Ishikawa (cell line): ENCODE measurements around the gene POLA2.

Source experiments
- CEBPB ChIP-seq: IDR thresholded peaks from 2 replicates; pipeline ENCODE4 v1.6.1; 2012
- CREB1 ChIP-seq: IDR thresholded peaks from 2 replicates; pipeline ENCODE4 v1.6.1; 2012; ENCODE audit warnings: low read depth
- EGR1 ChIP-seq: IDR thresholded peaks from 2 replicates; pipeline ENCODE4 v1.6.1; 2012
- EP300 ChIP-seq: IDR thresholded peaks from 2 replicates; pipeline ENCODE4 v1.6.1; 2012; ENCODE audit warnings: borderline replicate concordance
- FOXM1 ChIP-seq: IDR thresholded peaks from 2 replicates; pipeline ENCODE4 v1.6.1; 2012; ENCODE audit warnings: low read depth, borderline replicate concordance
- MAX ChIP-seq: IDR thresholded peaks from 2 replicates; pipeline ENCODE4 v1.6.1; 2012
- NFIC ChIP-seq: IDR thresholded peaks from 2 replicates; pipeline ENCODE4 v1.6.1; 2012
- RAD21 ChIP-seq: IDR thresholded peaks from 2 replicates; pipeline ENCODE4 v1.6.1; 2012; ENCODE audit warnings: low read depth
- REST ChIP-seq: IDR thresholded peaks from 2 replicates; pipeline ENCODE4 v1.6.1; 2012; ENCODE audit warnings: low read depth, mild to moderate bottlenecking
- TAF1 ChIP-seq: IDR thresholded peaks from 2 replicates; pipeline ENCODE4 v1.6.1; 2012; ENCODE audit warnings: low read depth, mild to moderate bottlenecking
- TCF12 ChIP-seq: IDR thresholded peaks from 2 replicates; pipeline ENCODE4 v1.6.1; 2012; ENCODE audit warnings: low read depth
- TEAD4 ChIP-seq: IDR thresholded peaks from 2 replicates; pipeline ENCODE4 v1.6.1; 2012
- USF1 ChIP-seq: IDR thresholded peaks from 2 replicates; pipeline ENCODE4 v1.6.1; 2012
- YY1 ChIP-seq: IDR thresholded peaks from 2 replicates; pipeline ENCODE4 v1.6.1; 2012; ENCODE audit warnings: low read depth
- ZBTB7A ChIP-seq: IDR thresholded peaks from 2 replicates; pipeline ENCODE4 v1.6.1; 2012; ENCODE audit warnings: low read depth

POLA2 gene

GRCh38 chr11:65305501-65306268, 43.9 kb downstream of the POLA2 start:
- TF ChIP-seq EP300: no peak

GRCh38 chr11:65307298-65308229, 45.8 kb downstream of the POLA2 start:
- TF ChIP-seq USF1 (no peak; the same call in 1 of the 2 replicates), CREB1 (no peak), EP300 (no peak), MAX (no peak), NFIC (no peak), CEBPB (no peak), FOXM1 (no peak), ZBTB7A (no peak), REST (no peak), RAD21 (no peak), EGR1 (no peak), YY1 (no peak), TAF1 (no peak), TEAD4 (no peak), TCF12 (no peak)

GRCh38 chr11:65308281-65308891, 46.6 kb downstream of the POLA2 start:
- no peak for TF ChIP-seq REST
- TF ChIP-seq NFIC: peak; percentile 38; the same call in 1 of the 2 replicates

- TF ChIP-seq EP300: no peak
- TF ChIP-seq ZBTB7A: no peak
- TF ChIP-seq CEBPB: no peak
- TF ChIP-seq REST: no peak
- no peak for TF ChIP-seq USF1
- no peak for TF ChIP-seq NFIC
- TF ChIP-seq YY1: no peak
- TF ChIP-seq RAD21: no peak
- no peak for TF ChIP-seq TEAD4
- no peak for TF ChIP-seq MAX
- TF ChIP-seq TAF1: no peak
- TF ChIP-seq FOXM1: no peak
- TF ChIP-seq EGR1: no peak
- no peak for TF ChIP-seq CREB1
- no peak for TF ChIP-seq TCF12
Observed at GRCh38 chr11:65309006-65309405, 47.2 kb downstream of the POLA2 start.
